Astrocyte (in vitro differentiated cells and primary cell): Measurements from ENCODE around the gene SMIM27.

Experiments
- CTCF ChIP-seq: IDR thresholded peaks from 2 replicates; pipeline ENCODE4 v1.5.1; 2011; ENCODE audit warnings: low read depth, mild to moderate bottlenecking, inconsistent platforms, low read length, moderate library complexity; ENCODE audit not compliant: insufficient read depth
- EZH2 ChIP-seq: IDR thresholded peaks from 2 replicates; pipeline ENCODE4 v1.6.1; 2012; ENCODE audit warnings: mild to moderate bottlenecking, low read length, inconsistent platforms; ENCODE audit not compliant: insufficient read depth

GRCh38 chr9:32571969-32572899 is 20.1 kb downstream of the SMIM27 start:
- TF ChIP-seq CTCF = peak; percentile 86
- TF ChIP-seq EZH2 = no peak
